GM19468 (cell line): ENCODE measurements around the gene FDXR.

Experiments used
- ATAC-seq: cut with Tn5 transposase; IDR thresholded peaks from one replicate; pipeline ENCODE4 v1.9.1; 2021; ENCODE audit warnings: mild to moderate bottlenecking, moderate library complexity, moderate number of reproducible peaks; ENCODE audit not compliant: unreplicated experiment; ENCODE audit errors: extremely low read depth

Gene FDXR

GRCh38 chr17:74818291-74818938, 54.4 kb downstream of the FDXR start:
- no peak for ATAC-seq

- no peak for ATAC-seq
These were observed 55.7 kb downstream of the FDXR start for GRCh38 chr17:74816905-74817620.

DNA sequence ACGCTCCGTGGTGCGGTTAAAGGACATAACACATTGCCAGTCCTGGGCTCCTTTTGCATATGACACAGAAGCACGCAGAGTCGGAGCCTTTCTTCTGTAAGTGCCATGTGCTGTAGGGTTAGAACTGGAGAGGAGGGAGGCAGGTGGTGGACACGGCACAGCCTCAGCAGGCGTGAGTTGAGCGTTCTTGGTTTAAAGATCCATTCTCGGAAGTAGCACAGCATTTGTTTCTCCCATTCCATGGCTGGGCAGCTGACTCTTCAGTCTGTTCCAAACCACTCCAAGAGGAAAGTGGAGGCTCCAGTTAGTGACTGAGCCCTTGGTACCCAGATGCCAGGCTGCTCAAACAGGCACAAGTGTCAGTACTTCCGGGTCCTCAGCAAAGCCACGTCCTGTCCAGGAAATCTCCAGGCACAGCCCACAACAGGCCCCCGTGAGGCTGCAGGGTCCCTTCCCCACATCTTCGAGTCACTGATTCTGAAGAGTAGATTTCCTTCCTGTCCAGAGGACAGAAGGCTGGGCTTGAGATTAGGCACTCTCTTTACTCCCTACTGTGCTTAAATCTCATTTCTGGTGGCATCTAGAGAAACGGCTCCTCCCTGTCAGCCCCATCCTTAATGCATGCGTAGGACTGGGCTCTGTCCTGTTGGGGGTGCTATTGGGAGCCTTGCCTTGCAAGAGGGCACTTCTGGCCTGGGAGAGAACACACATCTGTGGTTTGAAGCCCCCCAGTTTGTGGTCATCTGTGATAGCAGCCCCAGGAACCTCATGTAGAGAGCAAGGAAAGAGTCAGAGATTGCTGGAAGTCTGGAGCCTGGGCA, 57.0 kb downstream of the FDXR start:
- no peak for ATAC-seq

GRCh38 chr17:74815067-74815466, 57.7 kb downstream of the FDXR start:
- no peak for ATAC-seq

DNA sequence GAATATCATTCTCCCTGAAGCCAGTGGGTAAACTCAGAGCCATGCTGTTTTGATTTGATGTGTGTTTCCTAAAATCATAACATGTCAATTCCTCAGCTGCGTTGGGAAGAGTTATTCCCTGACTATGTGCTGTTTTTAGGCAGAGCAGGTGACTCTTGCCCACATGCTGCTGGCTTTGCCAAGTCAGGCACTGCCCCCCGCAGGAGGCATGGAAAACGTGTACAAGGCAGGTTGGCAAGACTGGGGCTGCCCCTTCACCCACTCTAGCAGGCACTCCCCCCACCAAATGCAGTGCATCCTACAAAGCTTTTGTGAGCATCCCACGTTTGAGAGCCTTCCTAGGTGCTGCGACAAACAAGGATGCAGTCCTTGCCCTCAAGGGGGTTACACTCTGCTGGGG, 58.3 kb downstream of the FDXR start:
- ATAC-seq = no peak
